ENCODE measurements around the gene TUBG2.
A peak's percentile ranks its signal among the peaks of the same experiment; 100 is the strongest.
"Not testable (repeated sequence)": the region's sequence is repeated elsewhere in the genome, so short reads cannot be mapped to it uniquely, and the experiment has no call there.

The TUBG2 gene

DNA sequence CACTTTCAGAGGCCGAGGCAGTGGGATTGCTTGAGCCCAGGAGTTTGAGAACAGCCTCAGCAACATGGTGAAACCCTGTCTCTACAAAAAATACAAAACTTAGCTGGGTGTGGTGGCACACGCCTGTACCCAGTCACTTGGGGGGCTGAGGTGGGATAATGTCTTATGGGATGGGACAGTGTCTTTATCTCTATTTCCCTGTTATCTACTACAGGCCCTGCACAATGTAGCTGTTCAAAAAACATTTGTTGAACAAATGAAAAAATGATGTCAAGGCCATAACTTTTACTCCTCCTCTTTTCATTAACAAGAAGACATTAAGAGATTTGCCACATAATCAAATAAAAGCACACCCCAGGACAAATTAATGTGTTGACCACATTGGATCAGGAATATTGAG lies 35.8 kb upstream of the TUBG2 start:
- TF ChIP-seq, protein P1, sequence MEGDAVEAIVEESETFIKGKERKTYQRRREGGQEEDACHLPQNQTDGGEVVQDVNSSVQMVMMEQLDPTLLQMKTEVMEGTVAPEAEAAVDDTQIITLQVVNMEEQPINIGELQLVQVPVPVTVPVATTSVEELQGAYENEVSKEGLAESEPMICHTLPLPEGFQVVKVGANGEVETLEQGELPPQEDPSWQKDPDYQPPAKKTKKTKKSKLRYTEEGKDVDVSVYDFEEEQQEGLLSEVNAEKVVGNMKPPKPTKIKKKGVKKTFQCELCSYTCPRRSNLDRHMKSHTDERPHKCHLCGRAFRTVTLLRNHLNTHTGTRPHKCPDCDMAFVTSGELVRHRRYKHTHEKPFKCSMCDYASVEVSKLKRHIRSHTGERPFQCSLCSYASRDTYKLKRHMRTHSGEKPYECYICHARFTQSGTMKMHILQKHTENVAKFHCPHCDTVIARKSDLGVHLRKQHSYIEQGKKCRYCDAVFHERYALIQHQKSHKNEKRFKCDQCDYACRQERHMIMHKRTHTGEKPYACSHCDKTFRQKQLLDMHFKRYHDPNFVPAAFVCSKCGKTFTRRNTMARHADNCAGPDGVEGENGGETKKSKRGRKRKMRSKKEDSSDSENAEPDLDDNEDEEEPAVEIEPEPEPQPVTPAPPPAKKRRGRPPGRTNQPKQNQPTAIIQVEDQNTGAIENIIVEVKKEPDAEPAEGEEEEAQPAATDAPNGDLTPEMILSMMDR (conservative IDR thresholded peaks at IDR 0.05; ENCODE audit: low read depth), result no peak
- CTCF ChIA-PET, result interaction anchor here (0.6 to 0.7 kb wide), 2 partner anchors 13 to 51 kb away, joined by 3 to 8 read pairs; no protein-coding TSS in a partner anchor
- no peak for DNase-seq (ENCODE audit: low spot score)
- H3K27ac ChIP-seq, result peak overlapping the region; percentile 81
- POLR2A ChIA-PET (ENCODE audit: low non-redundant PET), result interaction anchor here (0.6 kb wide), 1 partner anchor 44 kb away, joined by 5 read pairs; no protein-coding TSS in a partner anchor

DNA sequence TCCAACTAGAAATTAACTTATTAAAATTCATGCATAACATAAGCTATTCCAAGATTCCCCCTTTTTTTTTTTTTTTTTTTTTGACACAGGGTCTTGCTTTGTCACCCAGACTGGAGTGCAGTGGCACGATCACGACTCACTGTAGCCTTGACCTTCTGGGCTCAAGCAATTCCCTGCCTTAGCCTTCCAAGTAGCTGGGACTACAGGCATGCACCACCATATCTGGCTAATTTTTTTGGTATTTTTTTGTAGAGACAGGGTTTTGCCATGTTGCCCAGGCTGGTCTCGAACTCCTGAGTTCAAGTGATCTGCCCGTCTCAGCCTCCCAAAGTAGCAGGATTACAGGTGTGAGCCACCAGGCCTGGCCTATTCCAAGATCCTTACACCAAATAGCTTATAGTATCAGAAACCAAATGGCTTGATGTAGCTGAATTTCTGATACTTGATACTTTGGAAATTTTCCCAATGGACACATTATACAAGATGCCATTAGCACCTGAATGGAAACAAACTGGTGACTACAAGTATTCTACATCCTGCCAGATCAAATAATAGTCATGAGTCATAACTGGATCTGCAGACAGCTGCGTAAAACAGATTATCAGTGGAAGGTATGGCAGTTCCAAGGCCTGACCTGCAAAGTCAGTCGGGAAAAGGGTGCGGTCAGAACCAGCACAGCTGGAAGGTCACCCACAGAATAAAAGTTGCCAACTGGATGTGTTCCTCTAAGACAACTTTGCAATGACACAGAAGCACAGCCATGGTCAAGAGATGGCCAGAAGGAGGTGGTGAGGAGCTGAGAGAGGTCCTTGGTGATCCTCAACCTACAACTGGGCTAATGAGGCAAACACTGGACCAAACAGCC lies 35.1 kb upstream of the TUBG2 start:
- peak; percentile 92 for DNase-seq (ENCODE audit: low spot score)
- TF ChIP-seq, protein P1 (conservative IDR thresholded peaks at IDR 0.05; ENCODE audit: low read depth), result peak; percentile 51
- CTCF ChIA-PET, result interaction anchor here (0.5 to 0.8 kb wide), 5 partner anchors 13 to 527 kb away, joined by 3 to 8 read pairs (median 4); partner anchors contain the start of gene PSMC3IP
- POLR2A ChIA-PET (ENCODE audit: low non-redundant PET), result interaction anchor here (0.6 kb wide), 1 partner anchor 44 kb away, joined by 5 read pairs; no protein-coding TSS in a partner anchor
- H3K27ac ChIP-seq, result peak overlapping the region; percentile 81

DNA sequence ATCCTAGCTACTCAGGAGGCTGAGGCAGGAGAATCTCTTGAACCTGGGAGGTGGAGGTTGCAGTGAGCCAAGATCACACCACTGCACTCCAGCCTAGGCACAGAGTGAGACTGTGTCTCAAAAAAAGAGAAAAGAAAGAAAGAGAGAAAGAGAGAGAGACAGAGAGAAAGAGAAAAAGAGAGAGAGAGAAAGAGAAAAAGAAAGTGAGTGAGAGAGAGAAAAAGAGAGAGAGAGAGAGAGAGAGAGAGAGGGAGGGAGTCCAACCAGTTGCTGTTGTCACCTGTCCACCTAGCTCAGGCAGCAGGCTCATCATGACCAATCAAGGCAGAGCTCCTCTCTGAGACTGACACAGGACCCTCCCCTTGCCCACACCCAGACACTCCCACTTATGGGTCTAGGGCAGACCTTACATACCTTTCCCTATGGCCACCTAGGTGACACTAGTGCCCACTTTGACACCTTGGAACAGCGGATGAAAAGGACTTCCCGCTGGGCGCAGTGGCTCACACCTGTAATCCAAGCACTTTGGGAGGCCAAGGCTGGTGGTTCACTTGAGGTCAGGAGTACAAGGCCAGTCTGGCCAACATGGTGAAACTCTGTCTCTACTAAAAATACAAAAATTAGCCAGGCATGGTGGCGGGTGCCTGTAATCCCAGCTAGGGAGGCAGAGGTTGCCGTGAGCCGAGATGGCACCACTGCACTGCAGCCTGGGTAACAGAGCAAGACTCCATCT lies 31.9 kb upstream of the TUBG2 start:
- CTCF ChIA-PET, result interaction anchor here (0.9 kb wide), 1 partner anchor 52 kb away, joined by 3 read pairs; no protein-coding TSS in a partner anchor
- POLR2A ChIA-PET (ENCODE audit: low non-redundant PET); DNase-seq (ENCODE audit: low spot score); H3K27ac ChIP-seq: not testable (repeated sequence)

DNA sequence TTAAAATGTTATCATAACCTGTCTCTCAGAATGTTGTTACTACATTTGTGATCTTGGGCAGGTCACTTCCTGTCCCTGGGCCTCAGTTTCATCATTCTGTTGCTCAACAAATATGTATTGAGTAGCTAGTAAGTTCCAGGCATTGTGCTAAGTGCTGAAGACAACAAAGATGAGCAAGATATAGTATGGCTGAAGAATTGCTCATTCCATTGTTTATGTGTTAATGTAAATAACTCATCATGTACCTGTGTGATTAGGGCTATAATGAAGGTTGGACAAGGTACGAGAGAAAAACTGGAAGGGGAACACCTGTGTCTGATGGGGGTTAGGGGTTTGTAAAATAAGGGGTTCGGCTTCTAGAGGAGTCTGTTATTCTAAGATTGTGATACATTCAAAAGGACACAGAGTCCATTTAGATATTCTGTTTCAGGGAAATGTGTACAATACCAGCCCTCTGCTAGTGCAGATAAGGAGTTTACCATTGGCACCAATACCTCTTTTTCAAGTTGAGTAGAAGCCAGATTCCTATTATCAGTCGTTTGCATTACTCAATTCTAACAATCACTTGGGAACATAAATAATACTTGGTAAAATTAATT lies 29.6 kb upstream of the TUBG2 start:
- H3K27ac ChIP-seq, result no peak overlapping the region
- CTCF ChIA-PET, result interaction anchor here (0.5 to 1.0 kb wide), 4 partner anchors 11 to 195 kb away, joined by 3 to 6 read pairs (median 3); no protein-coding TSS in a partner anchor
- TF ChIP-seq, protein P1 (conservative IDR thresholded peaks at IDR 0.05; ENCODE audit: low read depth), result no peak
- DNase-seq (ENCODE audit: low spot score), result no peak
- POLR2A ChIA-PET (ENCODE audit: low non-redundant PET), result interaction anchor here (0.7 kb wide), 1 partner anchor 10 kb away, joined by 6 read pairs; no protein-coding TSS in a partner anchor

DNA sequence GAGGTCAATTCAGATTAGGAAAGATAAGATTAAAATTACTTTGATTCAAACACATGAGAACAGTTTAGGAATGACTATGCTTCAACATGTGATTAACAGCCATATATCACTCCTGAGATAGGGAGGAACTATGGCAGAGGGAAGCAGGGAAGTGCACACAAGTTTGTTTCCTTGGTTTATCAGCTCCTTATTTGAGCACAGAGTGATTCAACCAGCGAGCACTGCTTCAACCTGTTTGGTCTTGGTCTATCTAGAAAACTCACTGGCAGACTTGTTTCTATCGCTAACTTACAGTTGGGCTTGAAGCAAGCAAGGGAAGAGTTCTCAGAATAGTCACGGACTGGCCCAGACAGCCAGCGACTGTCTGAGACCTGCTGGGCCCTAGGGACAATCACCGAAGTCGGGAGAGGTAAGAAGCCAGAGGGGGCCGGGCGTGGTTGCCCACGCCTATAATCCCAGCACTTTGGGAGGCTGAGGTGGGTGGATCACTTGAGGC lies 26.1 kb upstream of the TUBG2 start:
- peak overlapping the region; percentile 54 for H3K27ac ChIP-seq
- TF ChIP-seq, protein P1 (conservative IDR thresholded peaks at IDR 0.05; ENCODE audit: low read depth), result no peak
- ChIA-PET CTCF (no interaction called here), POLR2A (ENCODE audit: low non-redundant PET) (interaction anchor here (1.2 kb wide), 1 partner anchor 46 kb away, joined by 4 read pairs; no protein-coding TSS in a partner anchor)
- DNase-seq (ENCODE audit: low spot score), result no peak

DNA sequence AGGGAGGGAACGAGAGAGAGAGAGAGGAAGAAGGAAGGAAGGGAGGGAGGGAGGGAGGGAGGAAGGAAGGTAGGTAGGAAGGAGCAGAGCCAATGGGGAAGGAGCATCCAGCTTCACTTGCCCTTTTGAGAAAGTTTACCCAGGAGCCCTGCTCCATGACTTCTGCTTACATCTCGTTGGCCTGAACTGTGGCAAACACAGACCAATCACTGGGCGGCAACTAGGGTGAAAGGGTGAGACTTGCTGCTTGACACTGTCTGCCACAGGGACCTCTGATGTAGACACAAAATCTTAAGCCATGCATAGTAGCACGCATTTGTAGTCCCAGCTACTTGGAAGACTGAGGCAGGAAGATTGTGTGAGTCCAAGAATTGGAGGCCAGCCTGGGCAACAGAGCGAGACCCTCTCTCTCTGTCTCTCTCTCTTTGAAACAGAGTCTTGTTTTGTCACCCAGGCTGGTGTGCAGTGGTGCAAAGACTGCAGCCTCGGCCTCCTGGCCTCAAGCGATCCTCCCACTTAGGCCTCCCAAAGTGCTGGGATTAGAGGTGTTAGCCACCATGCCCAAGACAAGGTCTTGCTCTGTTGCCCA lies 19.5 kb upstream of the TUBG2 start:
- DNase-seq (ENCODE audit: low spot score), result no peak
- POLR2A ChIA-PET (ENCODE audit: low non-redundant PET), result interaction anchor here (1.0 kb wide), 1 partner anchor 11 kb away, joined by 6 read pairs; no protein-coding TSS in a partner anchor
- no peak overlapping the region for H3K27ac ChIP-seq
- TF ChIP-seq, protein P1 (conservative IDR thresholded peaks at IDR 0.05; ENCODE audit: low read depth), result no peak
- CTCF ChIA-PET, result no interaction called here
